Erythroblast (primary cell): ENCODE measurements around the gene CFAP73.

ENCODE experiments used
- GATA1 ChIP-seq: IDR thresholded peaks from 2 replicates; pipeline ENCODE4 v1.6.1; 2011; ENCODE audit warnings: low read depth, mild to moderate bottlenecking, control low read depth, low read length, moderate library complexity
- POLR2A ChIP-seq: IDR thresholded peaks from 2 replicates; pipeline ENCODE4 v1.6.1; 2011; ENCODE audit warnings: mild to moderate bottlenecking, low read length

GRCh38 chr12:113184900-113185179, 35.3 kb downstream of the CFAP73 start:
- no peak for TF ChIP-seq POLR2A
- TF ChIP-seq GATA1, result no peak
